ENCODE measurements around the gene LMO7. TPM values are rescaled to one million over a fixed set of nuclear protein-coding genes. Genes with fewer than 3 reads are reported as not detected.

LMO7 gene
- total and polyA plus RNA-seq, 2 of the 4 experiments (the other 2 are of a cell fraction) = 266 to 367 TPM

- Histone ChIP-seq H3K4ac (ENCODE audit: low read depth, low read length) (no peak overlapping the region), H3K9me3 (ENCODE audit: control insufficient read depth, insufficient read depth, low read length) (no peaks in the 10 kb centered on the region), H4K8ac (ENCODE audit: low read depth in 2 of 2, low read length in 2 of 2) (peak overlapping the region in 1 of 2 experiments; percentile 39; a peak in 2 of 4 replicates), H4K20me1 (ENCODE audit: insufficient read depth, low read length) (peaks cover 62% of the 10 kb centered on the region; the same call in 1 of the 2 replicates), H3K4me1 (ENCODE audit: control insufficient read depth, insufficient read depth, low read length) (peaks cover 19% of the 10 kb centered on the region), H3K27ac (ENCODE audit: insufficient read depth, low read length) (peak overlapping the region; percentile 30; the same call in 1 of the 2 replicates), H2BK20ac (ENCODE audit: low read depth, low read length) (0 out of 2 replicates have a peak overlapping the region, but pooled peaks have one; percentile 6), H3K36me3 (ENCODE audit: control insufficient read depth, insufficient read depth, low read length) (no peaks in the 10 kb centered on the region), H3K18ac (ENCODE audit: low read depth, low read length) (peak overlapping the region; percentile 79), H3K14ac (replicated peaks; ENCODE audit: low read depth, low read length) (no peak overlapping the region; the same call in 1 of the 2 replicates), H3K4me3 (ENCODE audit: insufficient read depth, low read depth, low read length) (no peak overlapping the region), H4K91ac (ENCODE audit: insufficient read depth, low read depth, low read length) (peak overlapping the region; percentile 25; the same call in 1 of the 2 replicates), H3K9ac (ENCODE audit: low read depth, low read length) (no peak overlapping the region), H3K27me3 (ENCODE audit: control insufficient read depth, insufficient read depth, low read length) (no peaks in the 10 kb centered on the region), H3K56ac (ENCODE audit: extremely low read depth, insufficient read depth, low read length) (no peak overlapping the region), H4K5ac (ENCODE audit: low read depth, low read length) (peak overlapping the region; percentile 84; the same call in 1 of the 2 replicates), H3K4me2 (ENCODE audit: low read depth, low read length) (no peak overlapping the region), H3K79me1 (ENCODE audit: low read depth in 1 of 2, low read length in 2 of 2) (peaks cover 32 to 63% of the 10 kb centered on the region in 2 experiments), H2BK5ac (ENCODE audit: low read depth, low read length, poor library complexity, severe bottlenecking) (peak overlapping the region; percentile 76), H2AK9ac (replicated peaks; ENCODE audit: low read depth, low read length, poor library complexity) (no peak overlapping the region), H2BK120ac (ENCODE audit: low read depth, low read length) (peak overlapping the region; percentile 25), H3K23ac (ENCODE audit: low read depth, low read length) (no peak overlapping the region), H2AK5ac (ENCODE audit: low read depth, low read length) (peak overlapping the region; percentile 1; the same call in 1 of the 2 replicates), H2BK15ac (ENCODE audit: low read depth, low read length) (0 out of 3 replicates have a peak overlapping the region, but pooled peaks have one; percentile 14), H2AFZ (replicated peaks; ENCODE audit: low read length, poor library complexity) (no peak overlapping the region), H3K9me1 (ENCODE audit: insufficient read depth, low read length) (peaks cover 26% of the 10 kb centered on the region)
- POLR2A ChIA-PET (ENCODE audit: unreplicated experiment) = no interaction called here
- dilution Hi-C loops (cut with HindIII; ENCODE audit: low sequenced_read_pairs, unreplicated experiment) = no loop called here
- ATAC-seq (ENCODE audit: low read depth) (no peak; the same call in 1 of the 2 replicates), DNase-seq (no peak)
- WGBS, 2 experiments (ENCODE audit: extremely low coverage in 2 of 2, insufficient read length in 1 of 2) = no CpG with 5 or more reads among the region's 9 CpGs
- CTCF ChIA-PET = no interaction called here
- in situ Hi-C loops (cut with MboI; ENCODE audit: low sequenced_read_pairs) = no loop called here
- BruUV-seq (replicated peaks) = no TSS peak
- intact Hi-C loops (cut with micrococcal nuclease) = no loop called here
- TF ChIP-seq SMC3 (IDR thresholded peaks at IDR 0.05; ENCODE audit: low read depth, low read length) (no peak), CHD1 (IDR thresholded peaks at IDR 0.05; ENCODE audit: low read depth, low read length) (no peak), POLR2A (IDR thresholded peaks at IDR 0.05; ENCODE audit: low read depth, low read length) (no peak), MAZ (IDR thresholded peaks at IDR 0.05; ENCODE audit: borderline replicate concordance, low read depth, low read length) (no peak), RCOR1 (IDR thresholded peaks at IDR 0.05; ENCODE audit: insufficient replicate concordance, low read length) (no peak), FOS (IDR thresholded peaks at IDR 0.05; ENCODE audit: low read depth, low read length) (no peak), BHLHE40 (IDR thresholded peaks at IDR 0.05; ENCODE audit: low read depth, low read length) (no peak), RFX5 (IDR thresholded peaks at IDR 0.05; ENCODE audit: low read depth, low read length) (no peak), USF2 (IDR thresholded peaks at IDR 0.05; ENCODE audit: low read depth, low read length) (no peak), MXI1 (IDR thresholded peaks at IDR 0.05; ENCODE audit: borderline replicate concordance, low read depth, low read length) (no peak), MAFK (IDR thresholded peaks at IDR 0.05; ENCODE audit: low read depth, low read length) (no peak), RAD21 (IDR thresholded peaks at IDR 0.05; ENCODE audit: low read length) (no peak), ELK1 (IDR thresholded peaks at IDR 0.05; ENCODE audit: borderline replicate concordance, low read depth, low read length) (no peak), CTCF (conservative IDR thresholded peaks at IDR 0.05; ENCODE audit: low read depth, low read length) (no peak)
These were observed 153.5 kb downstream of the LMO7 start for GRCh38 chr13:75789451-75790197.
